Adrenal gland (tissue), 5 donors: Measurements from ENCODE around the gene ARSI.

Experiments
- CTCF ChIP-seq, 6 experiments: fragments of 450-650 bp in 4 of 6; fragments of 200-600 bp in 2 of 6; sonication (generic) in 1 of 6; IDR thresholded peaks; 1 replicate in 5 of 6; 2 replicates in 1 of 6; pipeline versions ENCODE4 v1.5.1 to v1.8.0; 2016 to 2021; ENCODE audit warnings: antibody characterized with exemption in 6 of 6, mild to moderate bottlenecking in 2 of 6, moderate library complexity in 1 of 6
- POLR2A ChIP-seq, 2 donors: fragments of 450-650 bp; IDR thresholded peaks; one replicate each; pipeline ENCODE4 v1.6.1; 2017; ENCODE audit warnings: antibody characterized with exemption in 2 of 2, mild to moderate bottlenecking in 2 of 2, moderate library complexity in 1 of 2
- donor health status: DM: no; HTN: no; CAD: no.

- TF ChIP-seq CTCF (IDR thresholded peaks at IDR 0.05) (no peak), POLR2A (IDR thresholded peaks at IDR 0.05) (no peak)
Measured at GRCh38 chr5:150281987-150282386, 20.7 kb downstream of the ARSI start.
